GM23338 (cell line): Measurements from ENCODE around the gene RIBC2. TPM values are rescaled to one million over a fixed set of nuclear protein-coding genes. Genes with fewer than 3 reads are reported as not detected.

Source experiments
- ATAC-seq: fragments of 200-7000 bp; cut with Tn5 transposase; 3 replicates; pipeline ENCODE4 v1.9.1; 2020
- DNase-seq: peaks from one replicate; pipeline ENCODE4 v3.0.0-alpha.2; 2015; ENCODE audit warnings: low spot score
- H2AFZ ChIP-seq: fragments of 200-600 bp; sonication (generic); 2 replicates; pipeline ENCODE4 v1.8.0; 2016; ENCODE audit warnings: antibody characterized with exemption, mild to moderate bottlenecking, moderate library complexity
- H3F3A ChIP-seq: fragments of 200-600 bp; sonication (generic); replicated peaks from 2 replicates; pipeline ENCODE4 v1.8.0; 2017; ENCODE audit warnings: antibody characterized with exemption, mixed run types, low read depth
- H3K27ac ChIP-seq: fragments of 200-600 bp; sonication (generic); 2 replicates; pipeline ENCODE4 v1.6.1; 2016; ENCODE audit warnings: low read depth
- H3K27me3 ChIP-seq: fragments of 200-600 bp; sonication (generic); 2 replicates; pipeline ENCODE4 v1.8.0; 2016; ENCODE audit warnings: mild to moderate bottlenecking, mixed run types, moderate library complexity; ENCODE audit not compliant: insufficient read depth
- H3K36me3 ChIP-seq: fragments of 200-600 bp; sonication (generic); 2 replicates; pipeline ENCODE4 v1.8.0; 2016; ENCODE audit warnings: mild to moderate bottlenecking; ENCODE audit not compliant: insufficient read depth
- H3K4me1 ChIP-seq: fragments of 200-600 bp; sonication (generic); 2 replicates; pipeline ENCODE4 v1.8.0; 2016; ENCODE audit warnings: mild to moderate bottlenecking, moderate library complexity; ENCODE audit not compliant: insufficient read depth
- H3K4me2 ChIP-seq: fragments of 200-600 bp; sonication (generic); 2 replicates; pipeline ENCODE4 v1.7.1; 2017; ENCODE audit warnings: mixed run types
- H3K4me3 ChIP-seq: fragments of 200-600 bp; sonication (generic); 2 replicates; pipeline ENCODE4 v1.6.1; 2016; ENCODE audit warnings: mixed run types
- H3K79me2 ChIP-seq: fragments of 200-600 bp; sonication (generic); replicated peaks from 2 replicates; pipeline ENCODE4 v1.8.0; 2017; ENCODE audit warnings: mild to moderate bottlenecking; ENCODE audit not compliant: insufficient read depth
- H3K9me2 ChIP-seq: fragments of 200-600 bp; sonication (generic); 2 replicates; pipeline ENCODE4 v1.8.0; 2017; ENCODE audit not compliant: insufficient read depth
- H4K20me1 ChIP-seq: fragments of 200-600 bp; sonication (generic); replicated peaks from 2 replicates; pipeline ENCODE4 v1.8.0; 2017; ENCODE audit warnings: mild to moderate bottlenecking; ENCODE audit not compliant: insufficient read depth
- H3K27ac Mint-ChIP-seq: 2 replicates; pipeline ENCODE4 v1.8.0; 2020; ENCODE audit warnings: inconsistent platforms, mild to moderate bottlenecking, moderate library complexity, mixed read lengths
- H3K27me3 Mint-ChIP-seq: 3 replicates; pipeline ENCODE4 v1.8.0; 2022; ENCODE audit warnings: low read depth, mild to moderate bottlenecking, moderate library complexity, mixed read lengths, inconsistent platforms; ENCODE audit not compliant: insufficient read depth, poor library complexity
- H3K36me3 Mint-ChIP-seq: 3 replicates; pipeline ENCODE4 v1.8.0; 2021; ENCODE audit warnings: low read depth, mild to moderate bottlenecking, inconsistent platforms, moderate library complexity, mixed read lengths
- H3K4me1 Mint-ChIP-seq: 3 replicates; pipeline ENCODE4 v1.8.0; 2020; ENCODE audit warnings: mild to moderate bottlenecking, inconsistent platforms, mixed read lengths
- H3K4me3 Mint-ChIP-seq: 3 replicates; pipeline ENCODE4 v1.8.0; 2021; ENCODE audit warnings: moderate library complexity, mild to moderate bottlenecking, inconsistent platforms, mixed read lengths
- H3K9me3 Mint-ChIP-seq: 3 replicates; pipeline ENCODE4 v1.8.0; 2020; ENCODE audit warnings: moderate library complexity, mild to moderate bottlenecking, inconsistent platforms, mixed read lengths
- CREB1 ChIP-seq: fragments of 250-450 bp; sonication (Bioruptor Pico); IDR thresholded peaks from 2 replicates; pipeline ENCODE4 v1.5.0; 2020; ENCODE audit warnings: low read depth, mild to moderate bottlenecking, moderate library complexity
- CTCF ChIP-seq, 2 experiments: fragments of 200-600 bp in 1 of 2; sonication (generic) in 1 of 2; conservative IDR thresholded peaks; 2 replicates each; pipeline versions ENCODE4 v1.5.1 to v1.6.1; 2016 to 2017; ENCODE audit warnings: antibody characterized with exemption in 2 of 2, low read depth in 2 of 2, mild to moderate bottlenecking in 2 of 2, moderate library complexity in 1 of 2
- ETS1 ChIP-seq: IDR thresholded peaks from 2 replicates; pipeline ENCODE4 v1.6.1; 2016; ENCODE audit warnings: antibody characterized with exemption
- EZH2 ChIP-seq: fragments of 200-600 bp; sonication (generic); IDR thresholded peaks from one replicate; pipeline ENCODE4 v1.8.0; 2017; ENCODE audit warnings: antibody characterized with exemption, mild to moderate bottlenecking, low read depth; ENCODE audit not compliant: unreplicated experiment
- EZH2phosphoT487 ChIP-seq: fragments of 200-600 bp; sonication (generic); IDR thresholded peaks from one replicate; pipeline ENCODE4 v1.8.1; 2018; ENCODE audit warnings: antibody characterized with exemption; ENCODE audit not compliant: unreplicated experiment
- JUNB ChIP-seq: IDR thresholded peaks from one replicate; pipeline ENCODE4 v1.6.1; 2016; ENCODE audit warnings: antibody characterized with exemption; ENCODE audit not compliant: unreplicated experiment
- NANOG ChIP-seq: IDR thresholded peaks from 2 replicates; pipeline ENCODE4 v1.6.1; 2016; ENCODE audit warnings: antibody characterized with exemption, borderline replicate concordance
- POLR2AphosphoS5 ChIP-seq: IDR thresholded peaks from 2 replicates; pipeline ENCODE4 v1.6.1; 2016; ENCODE audit warnings: antibody characterized with exemption, low read depth
- REST ChIP-seq: IDR thresholded peaks from one replicate; pipeline ENCODE4 v1.6.1; 2018; ENCODE audit warnings: antibody characterized with exemption; ENCODE audit not compliant: unreplicated experiment
- STAT1 ChIP-seq: IDR thresholded peaks from one replicate; pipeline ENCODE4 v1.6.1; 2016; ENCODE audit warnings: antibody characterized with exemption; ENCODE audit not compliant: unreplicated experiment
- ZNF114 ChIP-seq: fragments of 250-450 bp; sonication (Bioruptor Pico); IDR thresholded peaks from 2 replicates; pipeline ENCODE4 v1.5.0; 2020; ENCODE audit warnings: mild to moderate bottlenecking, moderate library complexity
- ZNF462 ChIP-seq: fragments of 250-450 bp; sonication (Bioruptor Pico); IDR thresholded peaks from 2 replicates; pipeline ENCODE4 v1.5.0; 2020; ENCODE audit warnings: mild to moderate bottlenecking, moderate library complexity
- polyA plus RNA-seq: library from polyadenylated mRNA; unstranded; fragments of >200 nt; fragmentation: Nextera tagmentation; extraction: Ambion mirVana; gene quantifications from 2 replicates; pipeline ENCODE4 v1.2.1, GENCODE V29; 2016
- total RNA-seq: library from RNA; depleted of rRNA; stranded (reverse); fragments of >200 nt; shearing (Covaris generic); gene quantifications from 2 replicates; pipeline ENCODE4 v1.2.3, GENCODE V29; 2014

The RIBC2 gene
- total and polyA plus RNA-seq, 2 experiments from 2014 or later = 2.2 to 2.8 TPM

- no peaks in the 10 kb centered on the region for H3K4me1 Mint-ChIP-seq
- peaks cover 7% of the 10 kb centered on the region for H3K27me3 Mint-ChIP-seq
- Histone ChIP-seq H2AFZ (no peak overlapping the region), H3K4me1 (no peaks in the 10 kb centered on the region), H3K4me2 (no peak overlapping the region), H3K9me2 (no peaks in the 10 kb centered on the region), H3K27me3 (no peaks in the 10 kb centered on the region), H3K79me2 (no peaks in the 10 kb centered on the region), H3K27ac (no peak overlapping the region), H3K4me3 (no peak overlapping the region), H3K36me3 (no peaks in the 10 kb centered on the region), H3F3A (no peaks in the 10 kb centered on the region), H4K20me1 (no peaks in the 10 kb centered on the region)
- no peaks in the 10 kb centered on the region; the same call in 2 of the 3 replicates for H3K36me3 Mint-ChIP-seq
- TF ChIP-seq STAT1 (no peak), POLR2AphosphoS5 (no peak), EZH2phosphoT487 (no peak), ZNF462 (CRISPR knock-in tag) (no peak), EZH2 (no peak), CTCF (conservative IDR thresholded peaks at IDR 0.05; ENCODE audit: low read depth in 2 of 2) (no peak), JUNB (no peak), NANOG (no peak), ETS1 (no peak), REST (no peak), CREB1 (CRISPR knock-in tag) (no peak), ZNF114 (no peak)
- H3K9me3 Mint-ChIP-seq = no peaks in the 10 kb centered on the region
- no peak for DNase-seq
- H3K27ac Mint-ChIP-seq = no peak overlapping the region
- no peak overlapping the region for H3K4me3 Mint-ChIP-seq
- ATAC-seq = no peak
Measured at GRCh38 chr22:45455621-45456020, 42.1 kb downstream of the RIBC2 start.
